ENCODE measurements around the gene POU2AF1.

The POU2AF1 gene, protein sequence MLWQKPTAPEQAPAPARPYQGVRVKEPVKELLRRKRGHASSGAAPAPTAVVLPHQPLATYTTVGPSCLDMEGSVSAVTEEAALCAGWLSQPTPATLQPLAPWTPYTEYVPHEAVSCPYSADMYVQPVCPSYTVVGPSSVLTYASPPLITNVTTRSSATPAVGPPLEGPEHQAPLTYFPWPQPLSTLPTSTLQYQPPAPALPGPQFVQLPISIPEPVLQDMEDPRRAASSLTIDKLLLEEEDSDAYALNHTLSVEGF

DNA sequence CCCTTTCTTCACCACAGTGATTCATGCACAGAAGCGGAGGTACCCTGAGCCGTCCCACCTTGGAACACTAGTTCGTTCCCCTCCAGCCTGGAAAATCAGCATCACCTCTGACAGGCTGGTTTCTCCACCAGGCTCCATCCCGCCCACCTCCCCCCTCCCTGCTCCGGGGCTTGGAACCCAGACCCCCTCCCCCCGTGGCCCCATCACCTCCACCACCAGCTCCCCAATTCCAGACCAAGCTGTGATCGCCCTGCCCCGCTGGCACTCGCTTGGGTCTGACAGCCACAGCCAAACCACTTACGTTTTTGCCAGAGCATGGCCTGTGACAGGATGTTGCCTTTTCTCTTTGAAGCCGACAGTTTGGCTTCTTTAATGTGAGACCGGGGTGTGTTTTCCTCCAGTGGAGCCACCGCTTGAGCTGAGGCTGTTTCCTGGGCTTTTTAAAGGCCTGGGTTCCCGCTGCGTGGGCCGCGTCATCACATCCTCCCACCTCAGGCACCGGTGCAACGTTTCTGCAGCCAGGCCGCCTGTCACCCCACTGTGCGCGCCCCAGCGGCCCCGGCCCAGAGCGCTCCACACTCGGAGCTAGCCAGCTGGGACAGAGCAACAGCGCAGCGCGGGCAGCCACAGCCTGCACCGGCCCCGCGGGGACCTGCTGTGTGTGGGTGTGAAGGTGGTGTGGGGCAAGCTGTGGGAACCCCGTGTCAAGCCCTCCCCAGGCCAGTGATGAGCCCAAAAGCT, at the start of gene POU2AF1:
Gene POU2AF1 (minus strand): TSS at position 415 of the 741 bp plus-strand sequence. CDS start 98 bp downstream, at position 317.
- peak; percentile 12 to 14 for DNase-seq (ENCODE audit: low read depth in 2 of 2)

DNA sequence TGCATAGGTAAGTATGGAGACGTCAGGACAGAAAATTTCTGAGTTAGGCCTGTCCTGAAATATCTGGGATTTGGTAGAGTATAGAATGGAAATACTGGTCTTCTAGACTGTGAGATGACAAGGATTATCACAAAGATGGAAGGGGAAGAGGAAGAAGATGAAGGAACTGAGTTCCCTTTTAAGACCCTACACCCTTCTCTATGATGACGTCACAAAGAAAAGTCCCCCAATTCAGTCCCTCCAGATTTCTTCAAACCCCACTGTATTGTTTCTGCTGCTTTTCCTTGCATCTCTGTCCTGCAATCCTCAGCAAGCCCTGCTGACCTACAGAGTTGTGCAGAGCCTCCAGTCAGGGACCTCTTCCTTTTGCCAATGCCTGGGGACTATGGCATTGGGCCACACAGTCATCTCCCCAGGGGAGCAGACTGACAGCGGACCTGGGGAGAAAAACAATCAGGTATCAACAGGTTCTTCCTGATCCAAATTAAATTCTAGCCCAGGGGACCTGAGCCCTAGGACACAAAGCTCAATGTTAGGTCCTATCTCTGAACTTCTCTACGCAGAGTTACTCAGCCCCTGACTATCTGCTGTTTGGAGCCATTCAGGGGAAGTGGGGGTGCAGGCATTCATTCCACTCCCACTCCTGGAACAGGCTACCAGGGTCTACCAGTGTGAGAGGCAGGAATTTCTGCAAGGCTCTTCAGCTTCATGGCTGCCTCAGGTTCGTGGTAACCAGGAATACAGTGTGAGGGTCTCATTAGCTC, 49.2 kb upstream of the POU2AF1 start:
- DNase-seq (ENCODE audit: low read depth in 2 of 2), result no peak

DNA sequence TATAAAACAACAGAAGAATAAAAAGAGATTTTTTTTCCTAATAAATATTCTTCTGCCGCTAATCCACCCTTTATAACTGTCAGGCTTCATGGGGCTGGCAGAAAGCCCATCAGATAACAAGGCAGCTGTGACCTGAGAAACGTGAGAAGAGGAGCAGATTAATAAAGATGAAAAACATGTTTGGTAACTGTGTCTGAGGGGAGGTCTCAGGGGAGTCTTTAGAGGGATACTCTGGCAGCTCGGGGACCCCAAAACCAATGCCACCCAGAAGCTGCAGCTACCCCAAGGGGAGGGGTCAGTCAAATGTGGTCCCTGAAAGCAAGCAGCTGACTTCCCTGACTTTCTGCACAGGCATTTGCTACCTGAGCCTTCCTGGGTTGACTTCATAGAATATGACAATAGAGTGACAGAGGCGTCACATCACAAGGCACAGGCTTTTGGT, 48.4 kb upstream of the POU2AF1 start:
- DNase-seq (ENCODE audit: low read depth in 2 of 2), result no peak

- no peak for DNase-seq (ENCODE audit: low read depth in 2 of 2)
Observed at GRCh38 chr11:111426617-111427016, 47.5 kb upstream of the POU2AF1 start.

DNA sequence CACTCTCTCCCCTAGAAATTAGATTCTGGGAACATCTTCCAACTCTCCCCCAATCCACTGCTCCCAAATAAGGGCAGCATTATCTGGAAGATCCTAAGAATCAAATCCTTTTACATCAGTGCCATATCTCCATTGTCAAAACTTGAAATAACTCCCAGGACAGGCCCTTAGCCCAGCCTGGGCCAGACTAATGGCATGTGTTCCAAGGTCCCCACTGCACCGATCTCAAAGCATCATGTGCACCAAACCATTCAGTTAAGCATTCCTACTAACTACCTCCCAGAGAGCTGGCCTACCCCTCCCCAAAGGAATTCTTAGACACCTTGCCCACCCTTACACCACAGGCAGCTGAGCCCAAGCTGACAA, 44.2 kb upstream of the POU2AF1 start:
- DNase-seq (ENCODE audit: low read depth in 2 of 2), result no peak

DNA sequence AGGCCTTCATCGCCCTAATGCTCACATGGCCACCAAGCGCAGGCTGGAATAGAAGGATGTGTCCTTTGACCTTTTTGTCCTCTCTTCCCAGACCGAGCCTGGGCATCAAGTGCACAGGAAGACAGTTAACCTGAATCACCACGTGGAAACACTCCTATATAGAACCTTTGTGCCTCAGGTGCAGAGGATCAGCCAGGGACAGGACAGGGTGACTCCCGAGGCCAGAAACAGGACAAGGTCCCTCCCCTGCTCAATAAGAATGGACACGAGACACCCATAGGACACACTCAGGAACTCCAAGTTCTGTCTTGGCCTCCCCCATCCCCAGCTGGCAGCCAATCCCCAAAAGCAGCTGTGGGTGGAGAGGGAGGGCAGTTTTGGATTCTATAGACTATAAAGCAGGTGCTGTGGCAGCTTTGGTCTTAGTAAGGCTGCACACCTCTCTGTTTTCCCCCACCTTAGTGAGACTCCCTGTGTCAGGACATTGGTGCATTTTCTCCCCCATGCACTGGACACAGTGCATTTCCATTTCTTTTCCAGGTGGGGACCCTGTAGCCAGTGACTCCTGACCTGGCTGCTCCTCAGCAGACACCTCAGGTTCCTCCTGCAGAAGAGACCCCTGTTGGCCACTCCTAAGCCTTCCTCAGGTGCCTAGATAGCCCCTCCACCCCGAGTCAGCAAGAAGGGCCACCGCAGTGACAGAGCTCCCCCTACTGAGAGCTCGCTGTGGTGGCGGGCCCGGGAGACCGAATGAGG, 43.6 kb upstream of the POU2AF1 start:
- no peak for DNase-seq (ENCODE audit: low read depth in 2 of 2)

DNA sequence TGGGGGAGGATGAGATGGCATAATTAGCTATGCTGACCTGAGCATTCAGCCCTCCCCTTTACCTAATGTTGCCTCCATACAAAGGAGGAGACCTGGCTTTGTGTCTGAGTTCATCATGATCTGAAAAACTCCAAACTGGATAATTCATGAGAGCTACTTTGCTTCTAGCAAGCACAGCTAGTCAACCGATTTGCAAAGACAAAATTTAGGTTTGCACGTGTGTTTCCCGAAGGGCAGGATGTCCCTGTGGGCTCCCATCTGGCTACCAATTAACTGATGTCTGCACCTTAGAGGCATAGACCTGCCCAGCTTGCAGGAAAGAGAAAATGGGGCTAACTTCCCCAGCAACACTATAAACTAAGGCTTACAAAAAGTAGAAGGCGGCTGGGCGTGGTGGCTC, 42.2 kb upstream of the POU2AF1 start:
- no peak for DNase-seq (ENCODE audit: low read depth in 2 of 2)

- DNase-seq (ENCODE audit: low read depth in 2 of 2), result no peak
Observed at GRCh38 chr11:111419641-111420327, 40.7 kb upstream of the POU2AF1 start.

- DNase-seq (ENCODE audit: low read depth in 2 of 2), result no peak
Observed at GRCh38 chr11:111419181-111419580, 40.1 kb upstream of the POU2AF1 start.

DNA sequence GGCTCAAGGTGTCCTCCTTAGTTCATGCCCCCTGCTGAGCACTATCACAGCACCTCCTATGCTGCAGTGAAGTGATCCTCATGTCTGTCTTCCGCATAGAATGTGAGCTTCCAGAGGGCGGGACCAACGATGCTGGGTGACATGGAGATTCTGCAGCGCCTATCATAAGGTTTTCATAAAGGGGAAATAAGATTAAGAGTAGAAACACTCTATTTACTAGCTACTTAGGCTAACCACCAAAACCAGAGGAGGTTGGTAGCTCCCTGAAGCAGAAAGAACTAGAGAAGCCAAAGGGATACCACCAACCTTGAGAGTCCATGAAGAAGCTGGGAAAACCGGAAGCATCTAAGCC, 39.3 kb upstream of the POU2AF1 start:
- no peak for DNase-seq (ENCODE audit: low read depth in 2 of 2)

- DNase-seq (ENCODE audit: low read depth in 2 of 2), result no peak
Observed at GRCh38 chr11:111417766-111418435, 38.8 kb upstream of the POU2AF1 start.

- no peak for DNase-seq (ENCODE audit: low read depth in 2 of 2)
Observed at GRCh38 chr11:111417011-111417765, 38.1 kb upstream of the POU2AF1 start.

- no peak for DNase-seq (ENCODE audit: low read depth in 2 of 2)
Observed at GRCh38 chr11:111416231-111416960, 37.3 kb upstream of the POU2AF1 start.

DNA sequence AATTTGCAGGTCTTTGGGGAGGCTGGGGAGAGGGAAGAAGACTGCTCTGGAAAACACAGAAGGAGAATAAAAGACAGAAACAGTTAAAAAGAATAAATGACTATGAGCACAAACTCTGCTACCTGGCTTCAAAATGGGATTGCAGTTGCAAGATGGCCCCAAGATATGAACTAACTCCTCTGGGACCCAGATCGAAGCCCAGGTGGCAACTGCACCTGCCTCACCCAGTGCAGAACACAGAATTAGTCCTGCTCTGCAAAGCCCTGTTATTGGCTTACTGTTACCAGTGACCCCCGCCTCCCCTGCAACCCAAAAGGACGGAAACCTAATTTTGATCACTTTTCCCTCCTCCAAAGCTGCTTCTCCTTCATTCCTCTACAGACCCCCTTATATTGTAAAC, 35.9 kb upstream of the POU2AF1 start:
- no peak for DNase-seq (ENCODE audit: low read depth in 2 of 2)

- no peak for DNase-seq (ENCODE audit: low read depth in 2 of 2)
Observed at GRCh38 chr11:111414267-111414931, 35.3 kb upstream of the POU2AF1 start.

DNA sequence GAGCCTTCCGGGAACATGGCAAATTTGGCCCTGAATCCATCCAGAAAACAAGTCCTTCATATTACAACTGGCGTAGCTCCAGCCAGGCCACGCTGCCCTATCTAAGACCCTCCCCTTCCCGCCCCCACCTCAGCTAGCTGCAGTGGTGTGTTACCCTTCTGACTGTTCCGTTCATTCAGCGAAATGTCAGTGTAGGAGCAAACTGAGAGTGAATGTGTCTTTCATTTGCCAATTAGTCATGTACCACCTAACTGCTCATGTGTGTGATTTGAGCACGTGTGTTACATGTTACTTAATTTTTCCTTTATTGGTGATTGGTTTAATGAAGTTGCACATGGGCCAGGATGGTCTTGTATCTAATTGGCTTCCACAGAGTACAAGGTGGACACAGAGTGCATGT, 34.8 kb upstream of the POU2AF1 start:
- no peak for DNase-seq (ENCODE audit: low read depth in 2 of 2)

DNA sequence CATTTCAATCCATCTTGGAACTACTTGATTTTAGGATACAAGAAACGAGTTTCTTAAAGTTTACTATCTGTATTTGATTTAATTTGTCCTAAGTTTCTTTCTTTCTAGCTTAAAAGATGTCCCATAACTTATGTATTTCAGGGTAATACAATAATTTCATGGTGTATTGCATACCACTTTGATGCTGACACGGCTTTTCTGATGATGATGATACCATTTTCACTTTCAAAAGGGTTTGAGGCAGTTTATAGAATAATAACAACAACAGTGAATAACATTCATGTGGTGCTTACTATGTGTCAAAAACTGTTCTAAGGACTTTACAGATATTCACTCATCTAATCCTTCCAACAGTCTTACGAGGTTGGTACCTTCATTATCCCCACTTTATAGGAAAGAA, 33.2 kb upstream of the POU2AF1 start:
- DNase-seq (ENCODE audit: low read depth in 2 of 2), result no peak

- DNase-seq (ENCODE audit: low read depth in 2 of 2), result no peak
Observed at GRCh38 chr11:111411456-111411855, 32.4 kb upstream of the POU2AF1 start.

- no peak for DNase-seq (ENCODE audit: low read depth in 2 of 2)
Observed at GRCh38 chr11:111410951-111411350, 31.9 kb upstream of the POU2AF1 start.

Measured in stimulated activated CD8-positive, alpha-beta memory T cell treated with anti-CD3 and anti-CD28 coated beads, Interleukin-7, amount 100 ng/mL, for 1 hour (primary cell).